Neutrophil (primary cell): ENCODE results near the gene GPSM1.

ENCODE experiments used
- H3K27ac ChIP-seq: fragments of 200-600 bp; sonication (generic); 2 replicates; pipeline ENCODE4 v1.5.1; 2016; ENCODE audit warnings: mild to moderate bottlenecking, moderate library complexity
- H3K27me3 ChIP-seq: fragments of 200-600 bp; sonication (generic); 2 replicates; pipeline ENCODE4 v1.6.0; 2016; ENCODE audit warnings: mild to moderate bottlenecking
- H3K36me3 ChIP-seq: fragments of 200-600 bp; sonication (generic); 2 replicates; pipeline ENCODE4 v1.5.1; 2017
- H3K4me1 ChIP-seq, 2 experiments: fragments of 200-600 bp in 1 of 2; sonication (generic) in 1 of 2; 1 replicate in 1 of 2; 2 replicates in 1 of 2; pipeline versions ENCODE4 v1.5.1 to v1.6.1; 2013 to 2016; ENCODE audit warnings: low read depth in 1 of 2, low read length in 1 of 2, mild to moderate bottlenecking in 1 of 2, moderate library complexity in 1 of 2; ENCODE audit not compliant: control insufficient read depth in 1 of 2, insufficient read depth in 1 of 2
- H3K4me3 ChIP-seq, 2 experiments: fragments of 200-600 bp in 1 of 2; sonication (generic) in 1 of 2; 1 replicate in 1 of 2; 2 replicates in 1 of 2; pipeline ENCODE4 v1.5.1; 2013 to 2016; ENCODE audit warnings: low read depth in 1 of 2, low read length in 1 of 2, mild to moderate bottlenecking in 1 of 2, moderate library complexity in 1 of 2
- H3K9me3 ChIP-seq: fragments of 200-600 bp; sonication (generic); 2 replicates; pipeline ENCODE4 v1.5.1; 2016
- CTCF ChIP-seq: fragments of 200-600 bp; sonication (generic); IDR thresholded peaks from 2 replicates; pipeline ENCODE4 v1.5.1; 2016; ENCODE audit warnings: antibody characterized with exemption

GPSM1 gene

GRCh38 chr9:136375096-136375495 lies 47.8 kb downstream of the GPSM1 start:
- H3K36me3 ChIP-seq, result peaks cover 37% of the 10 kb centered on the region
- H3K4me1 ChIP-seq, result peaks cover 29 to 33% of the 10 kb centered on the region in 2 experiments
- no peak overlapping the region for H3K27ac ChIP-seq

DNA sequence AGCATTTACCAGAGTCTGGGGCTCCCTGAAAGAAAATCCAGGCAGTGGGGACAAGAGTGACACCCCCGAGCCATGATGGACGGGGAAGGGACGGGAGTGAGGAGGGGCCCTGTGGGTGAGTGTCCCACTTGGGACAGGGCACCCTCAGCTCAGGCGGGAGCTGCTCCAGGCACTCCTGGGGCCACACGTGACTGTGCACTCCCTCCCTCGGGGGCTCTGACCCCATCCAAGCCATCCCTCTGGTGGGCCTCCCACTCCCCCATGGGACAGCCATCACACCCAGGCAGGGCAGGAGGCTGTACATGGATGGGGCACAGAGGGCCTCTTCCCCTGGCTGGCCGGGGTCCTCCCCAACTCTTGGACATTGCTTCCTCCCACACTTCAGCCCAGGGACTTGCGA lies 49.1 kb downstream of the GPSM1 start:
- peaks cover 29 to 33% of the 10 kb centered on the region in 2 experiments for H3K4me1 ChIP-seq

More at GRCh38 chr9:136375096-136375495, 47.8 kb downstream of the GPSM1 start:
- TF ChIP-seq CTCF, result no peak
- H3K4me3 ChIP-seq, result no peak overlapping the region
- H3K9me3 ChIP-seq, result no peaks in the 10 kb centered on the region
- no peaks in the 10 kb centered on the region for H3K27me3 ChIP-seq

GRCh38 chr9:136377341-136378169 lies 50.2 kb downstream of the GPSM1 start:
- no peak overlapping the region for H3K27ac ChIP-seq
- no peak for TF ChIP-seq CTCF
- peaks cover 50% of the 10 kb centered on the region for H3K36me3 ChIP-seq

More for the DNA sequence above, 49.1 kb downstream of the GPSM1 start:
- Histone ChIP-seq H3K27me3 (no peaks in the 10 kb centered on the region), H3K4me3 (no peak overlapping the region), H3K9me3 (no peaks in the 10 kb centered on the region), H3K36me3 (peaks cover 39% of the 10 kb centered on the region), H3K27ac (no peak overlapping the region)
- TF ChIP-seq CTCF, result no peak

DNA sequence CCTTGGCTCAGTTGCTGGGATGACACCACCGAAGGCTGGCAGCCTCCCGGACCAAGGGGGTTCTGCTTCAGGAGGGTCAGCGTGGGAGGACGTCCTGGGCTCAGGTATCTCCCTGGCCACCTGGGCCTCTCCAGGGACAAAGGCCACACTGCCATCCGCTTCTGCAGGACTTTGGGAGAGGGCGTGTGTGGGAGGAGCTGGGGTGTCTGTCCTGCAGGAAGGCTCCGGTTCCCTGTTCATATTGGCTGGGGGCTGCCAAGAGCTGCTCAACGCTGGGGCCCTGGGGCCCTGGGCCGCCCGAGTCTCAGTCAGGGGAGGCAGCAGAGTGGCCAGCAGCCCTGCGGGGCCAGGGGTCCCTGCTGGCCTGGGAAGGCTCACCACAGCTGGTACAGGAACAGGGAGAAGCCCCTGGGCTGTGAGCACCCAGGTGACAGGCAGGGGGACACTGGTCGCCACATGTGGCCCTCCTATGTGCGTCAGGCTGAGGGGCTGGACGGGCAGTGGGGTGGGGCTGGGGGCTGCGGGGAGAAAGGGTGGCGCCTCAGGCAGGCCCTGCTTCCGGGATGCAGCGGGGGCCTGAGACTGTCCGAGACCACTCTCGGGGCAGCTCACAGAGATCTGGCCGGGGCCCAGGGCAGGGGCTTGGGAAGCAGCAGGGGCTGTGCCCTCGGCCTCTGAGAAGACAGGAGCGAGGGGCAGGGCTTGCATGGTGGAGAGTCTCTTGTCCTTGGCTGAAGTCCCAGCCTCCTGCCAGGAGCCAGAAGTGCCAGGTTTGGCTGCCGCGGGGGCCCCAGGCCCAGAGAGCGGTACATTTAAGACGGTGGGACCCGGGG lies 51.0 kb downstream of the GPSM1 start:
- Histone ChIP-seq H3K4me1 (peaks cover 14 to 19% of the 10 kb centered on the region in 2 experiments), H3K36me3 (peaks cover 58% of the 10 kb centered on the region), H3K27me3 (no peaks in the 10 kb centered on the region), H3K4me3 (no peak overlapping the region), H3K9me3 (no peaks in the 10 kb centered on the region), H3K27ac (no peak overlapping the region)
- TF ChIP-seq CTCF, result no peak

More at GRCh38 chr9:136377341-136378169, 50.2 kb downstream of the GPSM1 start:
- Histone ChIP-seq H3K4me1 (peaks cover 22 to 27% of the 10 kb centered on the region in 2 experiments), H3K4me3 (no peak overlapping the region), H3K9me3 (no peaks in the 10 kb centered on the region), H3K27me3 (no peaks in the 10 kb centered on the region)

- no peak overlapping the region for H3K4me3 ChIP-seq
- H3K9me3 ChIP-seq, result no peaks in the 10 kb centered on the region
- no peak overlapping the region for H3K27ac ChIP-seq
- TF ChIP-seq CTCF, result no peak
- peaks cover 8 to 13% of the 10 kb centered on the region in 2 experiments for H3K4me1 ChIP-seq
- no peaks in the 10 kb centered on the region for H3K27me3 ChIP-seq
- peaks cover 63% of the 10 kb centered on the region for H3K36me3 ChIP-seq
Observed at GRCh38 chr9:136379003-136379287, 51.6 kb downstream of the GPSM1 start.
